GM21360 (cell line): Measurements from ENCODE around the gene POLK.
"Not testable (repeated sequence)": the region's sequence is repeated elsewhere in the genome, so short reads cannot be mapped to it uniquely, and the experiment has no call there.

Source experiments
- ATAC-seq: cut with Tn5 transposase; IDR thresholded peaks from one replicate; pipeline ENCODE4 v1.9.1; 2021; ENCODE audit warnings: mild to moderate bottlenecking, moderate library complexity; ENCODE audit not compliant: unreplicated experiment

The POLK gene

GRCh38 chr5:75603821-75604220 lies 92.1 kb downstream of the POLK start:
- ATAC-seq = no peak

- not testable (repeated sequence) for ATAC-seq
Observed at GRCh38 chr5:75607341-75607740, 95.7 kb downstream of the POLK start.

- ATAC-seq = no peak
Observed at GRCh38 chr5:75608870-75609269, 97.2 kb downstream of the POLK start.

- ATAC-seq = no peak
Observed at GRCh38 chr5:75610201-75610600, 98.5 kb downstream of the POLK start.

GRCh38 chr5:75610859-75611310 lies 99.2 kb downstream of the POLK start:
- not testable (repeated sequence) for ATAC-seq

GRCh38 chr5:75611311-75612225 lies 99.9 kb downstream of the POLK start, which contains the start of gene ANKDD1B:
TSS of gene ANKDD1B (plus strand) at chr5:75611453. CDS start at chr5:75611635, 182 bp downstream.
- ATAC-seq = no peak

GRCh38 chr5:75612226-75612569 lies 100.5 kb downstream of the POLK start:
- ATAC-seq = no peak

GRCh38 chr5:75612901-75613300 lies 101.2 kb downstream of the POLK start:
- no peak for ATAC-seq

GRCh38 chr5:75614176-75614575 lies 102.5 kb downstream of the POLK start:
- ATAC-seq = no peak

- no peak for ATAC-seq
Observed at GRCh38 chr5:75616371-75616881, 104.7 kb downstream of the POLK start.

- no peak for ATAC-seq
Observed at GRCh38 chr5:75616971-75617621, 105.4 kb downstream of the POLK start.

- no peak for ATAC-seq
Observed at GRCh38 chr5:75617736-75618352, 106.2 kb downstream of the POLK start.

GRCh38 chr5:75620184-75620959 lies 108.7 kb downstream of the POLK start:
- no peak for ATAC-seq

- no peak for ATAC-seq
Observed at GRCh38 chr5:75622564-75622963, 110.9 kb downstream of the POLK start.

GRCh38 chr5:75623846-75624245 lies 112.2 kb downstream of the POLK start:
- no peak for ATAC-seq

- ATAC-seq = no peak
Observed at GRCh38 chr5:75626959-75627358, 115.3 kb downstream of the POLK start.

- no peak for ATAC-seq
Observed at GRCh38 chr5:75627801-75628200, 116.1 kb downstream of the POLK start.

- ATAC-seq = no peak
Observed at GRCh38 chr5:75630875-75631274, 119.2 kb downstream of the POLK start.

GRCh38 chr5:75632321-75632720 lies 120.6 kb downstream of the POLK start:
- no peak for ATAC-seq

- ATAC-seq = no peak
Observed at GRCh38 chr5:75637949-75638348, 126.3 kb downstream of the POLK start.
